ENCODE results near the gene NMRK2. TPM values are rescaled to one million over a fixed set of nuclear protein-coding genes. Genes with fewer than 3 reads are reported as not detected.
"Not testable (repeated sequence)": the region's sequence is repeated elsewhere in the genome, so short reads cannot be mapped to it uniquely, and the experiment has no call there.

Gene NMRK2
- 10 to 100 TPM in 1 of 5 donors, not detected in 4; 13.3 TPM for polyA plus RNA-seq (ENCODE audit: insufficient read depth in 1 of 5, insufficient read length in 5 of 5, low replicate concordance in 1 of 5)
- long read RNA-seq, donor 1, result 0 reads
- long read RNA-seq, donor 2, result 0 reads
- long read RNA-seq, donor 3, result 0 reads
- long read RNA-seq, donor 4, result 0 reads
- long read RNA-seq, donor 5, result 0 reads
- long read RNA-seq, donor 6, result 0 reads
- long read RNA-seq, donor 7, result 0 reads
- long read RNA-seq, donor 8, result 0 reads

DNA sequence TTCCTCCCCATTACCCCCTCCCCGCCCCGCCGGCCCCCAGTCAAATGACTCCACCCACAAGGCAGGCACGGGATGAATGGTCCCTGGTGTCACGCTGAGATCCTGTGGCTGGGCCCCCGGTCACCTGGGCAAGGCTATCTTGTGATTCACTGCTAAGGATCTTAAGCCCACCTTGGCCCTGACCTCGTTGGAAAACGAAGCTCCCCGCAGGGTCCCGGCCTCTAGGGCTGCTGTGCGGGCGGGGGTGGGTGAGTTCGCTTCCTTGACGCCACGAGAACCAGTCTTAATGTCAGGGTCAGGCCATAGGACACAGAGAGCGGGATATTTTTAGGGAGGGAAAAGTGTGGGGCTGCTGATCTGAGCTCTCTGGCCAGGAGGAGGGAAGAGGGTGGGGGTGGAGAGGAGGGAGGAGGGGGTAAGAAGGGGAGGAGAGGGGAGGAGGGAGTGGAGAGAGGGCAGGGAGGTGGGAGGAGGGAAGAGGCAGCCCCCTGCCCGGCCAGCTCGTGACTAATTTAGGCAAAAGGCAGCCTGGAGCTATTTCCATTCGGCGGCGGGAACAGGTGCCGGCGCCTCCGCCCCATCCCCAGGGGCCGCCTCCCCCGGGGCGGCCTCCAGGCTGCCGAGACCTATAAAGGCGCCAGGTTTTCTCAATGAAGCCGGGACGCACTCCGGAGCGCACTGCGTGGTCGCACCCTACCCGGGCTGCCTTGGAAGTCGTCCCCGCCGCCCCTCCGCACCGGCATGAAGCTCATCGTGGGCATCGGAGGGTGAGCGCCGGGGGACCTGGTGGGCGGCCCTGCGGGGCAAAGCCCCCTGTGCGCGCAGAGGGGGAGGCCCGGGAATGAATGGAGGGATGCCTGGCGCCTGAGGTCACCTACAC, at the start of gene NMRK2:
Gene NMRK2, plus strand, starts transcription at position 139 of the 880 bp plus-strand sequence. Its CDS starts 603 bp downstream, at position 742.
- DNase-seq, result no peak

GRCh38 chr19:3890591-3890990, 42.3 kb upstream of the NMRK2 start:
- no peak for DNase-seq

GRCh38 chr19:3893509-3894179, 39.2 kb upstream of the NMRK2 start:
- no peak for DNase-seq

- not testable (repeated sequence) for DNase-seq
These were observed 37.9 kb upstream of the NMRK2 start for GRCh38 chr19:3894959-3895358.

- DNase-seq, result no peak
These were observed 37.1 kb upstream of the NMRK2 start for GRCh38 chr19:3895788-3896187.

DNA sequence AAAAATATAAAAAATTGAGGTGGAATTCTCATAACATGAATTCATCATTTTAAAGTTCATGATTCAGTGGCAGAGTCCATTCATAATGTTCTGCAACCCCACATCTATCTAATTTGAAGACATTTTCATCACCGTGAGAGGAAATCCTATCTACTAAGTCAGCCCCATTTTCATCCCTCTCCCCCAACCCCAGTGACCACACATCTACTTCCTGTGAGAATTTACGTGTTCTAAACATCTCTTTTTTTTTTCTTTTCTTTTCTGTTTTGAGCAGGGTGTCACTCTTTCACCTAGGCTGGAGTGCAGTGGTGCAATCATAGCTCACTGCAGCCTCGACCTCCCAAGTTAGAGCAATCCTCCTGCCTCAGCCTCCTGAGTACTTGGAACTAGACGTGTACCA, 34.9 kb upstream of the NMRK2 start:
- no peak for DNase-seq

GRCh38 chr19:3898426-3898825, 34.4 kb upstream of the NMRK2 start:
- DNase-seq, result no peak

DNA sequence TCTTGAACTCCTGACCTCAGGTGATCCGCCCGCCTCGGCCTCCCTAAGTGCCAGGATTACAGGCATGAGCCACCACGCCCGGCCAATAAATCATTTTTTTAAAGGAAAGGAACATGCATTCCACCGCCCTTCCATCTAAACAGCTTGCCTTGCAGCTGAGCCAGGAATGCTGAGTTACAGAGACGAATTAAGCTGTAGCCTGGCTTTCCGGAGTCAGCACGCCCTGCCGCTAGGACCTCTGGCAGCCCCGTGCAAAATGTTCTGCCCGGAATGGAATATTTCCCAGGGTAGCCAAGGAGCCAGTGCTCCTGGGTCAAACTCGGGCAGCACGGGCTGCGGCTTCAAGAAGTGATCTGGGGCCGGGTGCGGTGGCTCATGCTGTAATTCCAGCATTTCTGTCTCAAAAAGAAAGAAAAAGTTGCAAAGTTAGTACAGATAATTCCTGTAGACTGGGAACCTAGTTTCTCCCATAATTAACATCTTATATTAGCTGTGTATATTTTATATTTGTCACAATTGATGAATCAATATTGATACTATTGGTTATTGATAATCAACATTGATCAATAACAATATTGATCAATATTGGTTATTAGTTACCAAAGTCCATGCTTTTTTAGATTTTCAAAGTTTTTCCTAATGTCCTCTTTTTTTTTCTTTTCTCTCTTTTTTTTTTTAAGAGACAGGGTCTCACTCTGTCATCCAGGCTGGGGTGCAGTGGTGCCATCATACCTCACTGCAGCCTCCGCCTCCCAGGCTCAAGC, 33.2 kb upstream of the NMRK2 start:
- DNase-seq, result no peak

- DNase-seq, result no peak
These were observed 30.4 kb upstream of the NMRK2 start for GRCh38 chr19:3902317-3902973.

- DNase-seq, result no peak
These were observed 28.6 kb upstream of the NMRK2 start for GRCh38 chr19:3904233-3904632.

- DNase-seq, result no peak
These were observed 25.1 kb upstream of the NMRK2 start for GRCh38 chr19:3907626-3908265.

DNA sequence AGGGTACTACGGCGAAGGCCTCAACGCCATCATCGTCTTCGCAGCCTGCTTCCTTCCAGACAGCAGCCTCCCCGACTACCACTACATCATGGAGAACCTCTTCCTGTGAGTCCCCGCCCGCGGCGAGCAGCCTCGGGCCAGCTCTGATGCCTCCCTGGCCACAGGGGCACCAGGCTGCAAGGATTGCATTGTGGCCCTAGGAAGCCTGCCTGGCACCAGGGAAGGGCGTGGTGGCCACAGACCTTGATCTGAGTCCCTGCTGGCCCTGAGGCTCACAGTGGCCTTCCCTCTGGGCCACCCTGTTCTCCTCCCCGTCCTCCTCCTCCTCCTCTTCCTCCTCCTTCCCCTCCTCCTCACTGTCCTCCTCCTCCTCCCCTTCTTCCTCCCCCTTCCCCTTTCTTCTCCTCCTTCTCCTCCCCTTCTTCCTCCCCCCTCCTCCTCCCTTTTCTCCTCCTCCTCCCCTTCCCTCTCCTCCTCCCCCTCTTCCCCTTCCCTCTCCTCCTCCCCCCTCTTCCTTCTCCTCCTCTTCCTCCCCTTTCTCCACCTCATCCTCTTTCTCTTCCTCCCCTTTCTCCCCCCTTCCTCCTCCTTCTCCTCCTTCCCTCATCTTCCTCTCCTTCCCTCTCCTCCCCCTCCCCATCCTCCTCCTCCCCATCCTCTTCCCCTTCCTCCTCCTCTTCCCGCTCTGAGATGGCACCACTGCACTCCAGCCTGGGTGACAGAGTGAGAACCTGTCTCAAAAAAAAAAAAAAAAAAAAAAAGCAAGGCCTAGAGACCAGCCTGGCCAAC, 24.4 kb upstream of the NMRK2 start:
- DNase-seq, result no peak

- DNase-seq, result no peak
These were observed 22.8 kb upstream of the NMRK2 start for GRCh38 chr19:3910105-3910504.

DNA sequence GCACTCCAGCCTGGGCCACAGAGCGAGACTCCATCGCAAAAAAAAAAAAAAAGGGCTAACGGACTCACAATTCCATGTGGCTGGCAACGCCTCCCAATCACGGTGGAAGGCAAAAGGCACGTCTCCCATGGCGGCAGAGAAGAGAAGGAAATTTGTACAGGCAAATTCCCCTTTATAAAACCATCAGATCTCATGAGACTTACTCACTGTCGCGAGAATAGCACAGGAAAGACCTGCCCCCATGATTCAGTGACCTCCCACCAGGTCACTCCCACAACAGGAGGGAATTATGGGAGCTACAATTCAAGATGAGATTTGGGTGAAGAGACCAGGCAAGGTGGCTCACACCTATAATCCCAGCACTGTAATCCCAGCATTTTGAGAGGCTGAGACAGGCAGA, 18.7 kb upstream of the NMRK2 start:
- no peak for DNase-seq

- DNase-seq, result no peak
These were observed 16.8 kb upstream of the NMRK2 start for GRCh38 chr19:3916033-3916432.

DNA sequence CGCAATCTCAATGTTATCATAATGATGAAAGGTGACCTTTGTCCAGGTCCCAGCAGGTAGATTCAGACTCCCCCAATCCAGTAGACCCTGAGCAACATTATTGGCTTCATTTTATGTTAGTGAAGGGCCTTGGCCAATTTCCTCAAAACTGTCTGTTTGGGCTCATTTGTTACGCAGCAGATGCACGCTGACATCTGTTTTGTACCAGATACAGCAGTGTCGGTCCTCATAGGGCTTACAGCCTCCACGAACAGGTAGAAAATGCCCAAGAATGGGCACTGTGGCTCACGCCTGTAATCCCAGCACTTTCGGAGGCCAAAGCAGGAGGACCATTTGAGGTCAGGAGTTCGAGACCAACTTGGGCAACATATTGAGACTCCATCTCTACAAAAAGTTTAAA, 13.1 kb upstream of the NMRK2 start:
- DNase-seq, result no peak

DNA sequence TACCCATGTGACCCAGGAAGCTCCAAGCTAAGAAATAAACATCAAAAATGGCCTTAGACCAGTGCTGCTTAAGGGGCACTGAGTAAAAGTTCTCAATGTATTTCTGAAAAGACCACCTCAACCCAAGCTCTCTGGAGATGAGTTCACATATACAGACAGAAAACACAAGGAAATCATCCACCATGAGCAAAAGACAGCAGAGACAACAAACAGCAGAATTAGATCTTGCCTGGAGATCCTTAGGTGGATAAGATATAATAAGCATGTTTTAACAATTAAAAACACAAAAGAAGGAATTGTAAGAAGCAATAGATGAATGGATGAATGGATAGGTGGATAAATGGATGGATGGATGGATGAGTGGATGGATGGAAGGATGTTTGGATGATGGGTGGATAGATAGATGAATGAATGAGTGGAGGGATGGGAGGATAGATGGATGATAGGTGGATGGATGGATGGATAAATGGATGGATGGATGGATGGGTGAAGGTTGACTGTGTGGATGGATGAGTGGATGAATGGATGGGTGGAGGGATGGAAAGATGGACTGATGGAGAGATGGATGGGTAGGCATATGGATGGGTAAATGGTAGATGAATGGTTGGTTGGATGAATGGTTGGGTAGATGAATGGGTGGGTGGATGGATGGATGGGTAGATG, 9.6 kb upstream of the NMRK2 start:
- no peak for DNase-seq

- no peak for DNase-seq
These were observed 9.0 kb upstream of the NMRK2 start for GRCh38 chr19:3923912-3924311.

DNA sequence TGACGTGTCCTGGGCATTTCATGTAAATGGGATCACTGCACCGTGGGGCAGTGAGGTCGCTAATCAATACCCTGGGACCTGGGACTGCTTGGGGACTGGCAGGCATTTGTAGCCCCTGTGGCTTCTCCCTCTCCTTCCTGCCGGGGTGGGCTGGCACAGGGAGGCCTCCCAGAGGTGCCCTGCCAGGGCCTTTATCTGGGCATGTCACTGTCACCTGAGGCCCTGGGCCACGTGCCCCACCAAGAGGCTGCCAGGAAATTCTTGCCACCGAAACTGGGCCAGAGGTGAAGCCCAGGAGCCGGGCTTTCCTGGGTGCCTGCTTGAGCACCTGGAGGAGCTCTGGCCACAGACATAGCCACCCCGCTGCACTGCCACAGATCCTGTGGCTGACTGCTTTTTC, 1.8 kb upstream of the NMRK2 start:
- DNase-seq, result no peak
